ENCODE data around the gene FNIP2. TPM values are rescaled to one million over a fixed set of nuclear protein-coding genes. Genes with fewer than 3 reads are reported as not detected.

FNIP2 gene
- total and polyA plus RNA-seq, 4 donors = 8.8 to 88.7 (median 23.5) TPM

- H3K4me3 ChIP-seq (ENCODE audit: low read depth in 1 of 3, low read length in 3 of 3) = no peak overlapping the region
- no peaks in the 10 kb centered on the region for H3K36me3 ChIP-seq (ENCODE audit: control insufficient read depth in 4 of 4, insufficient read depth in 3 of 4, low read depth in 1 of 4, low read length in 3 of 4)
- no peaks in the 10 kb centered on the region for H3K4me1 ChIP-seq (ENCODE audit: control insufficient read depth in 4 of 4, insufficient read depth in 4 of 4, low read length in 3 of 4)
- H3K27me3 ChIP-seq (ENCODE audit: control insufficient read depth in 4 of 4, insufficient read depth in 4 of 4, low read length in 3 of 4) = no peaks in the 10 kb centered on the region
- TF ChIP-seq TAF1 (conservative IDR thresholded peaks at IDR 0.05) (no peak), JUND (IDR thresholded peaks at IDR 0.05) (no peak)
- H3K27ac ChIP-seq (ENCODE audit: low read depth in 1 of 2, low read length in 2 of 2) = no peak overlapping the region
- no peaks in the 10 kb centered on the region for H3K9me3 ChIP-seq (ENCODE audit: control insufficient read depth in 4 of 4, low read length in 3 of 4)
- H3K9ac ChIP-seq (ENCODE audit: low read depth in 1 of 2, low read length in 2 of 2) = no peak overlapping the region
- 96% methylated on average over 2 of the region's 2 CpGs for WGBS
- no peak for DNase-seq (ENCODE audit: low spot score)
These were observed 30.0 kb upstream of the FNIP2 start for GRCh38 chr4:158738866-158739265.

DNA sequence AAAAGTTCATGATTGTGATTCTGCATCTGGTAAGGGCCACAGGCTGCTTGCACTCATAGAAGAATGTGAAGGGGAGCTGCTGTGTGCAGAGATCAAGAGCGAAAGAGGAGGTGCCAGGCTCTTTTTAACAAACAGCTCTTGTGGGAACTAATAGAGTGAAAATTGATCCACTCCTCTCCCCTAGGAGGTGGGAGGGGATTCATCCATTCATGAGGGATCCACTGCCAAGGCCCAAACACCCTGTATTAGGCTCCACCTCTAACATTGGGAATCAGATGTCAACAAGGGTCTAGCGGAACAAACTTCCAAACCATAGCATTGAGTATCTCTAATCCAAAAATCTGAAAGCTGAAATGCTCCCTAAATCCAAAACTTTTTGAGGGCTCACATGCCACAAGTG is 29.2 kb upstream of the FNIP2 start:
- Histone ChIP-seq H3K27ac (ENCODE audit: low read depth in 1 of 2, low read length in 2 of 2) (no peak overlapping the region), H3K9me3 (ENCODE audit: control insufficient read depth in 4 of 4, low read length in 3 of 4) (no peaks in the 10 kb centered on the region), H3K4me3 (ENCODE audit: low read depth in 1 of 3, low read length in 3 of 3) (no peak overlapping the region), H3K9ac (ENCODE audit: low read depth in 1 of 2, low read length in 2 of 2) (no peak overlapping the region), H3K27me3 (ENCODE audit: control insufficient read depth in 4 of 4, insufficient read depth in 4 of 4, low read length in 3 of 4) (no peaks in the 10 kb centered on the region), H3K4me1 (ENCODE audit: control insufficient read depth in 4 of 4, insufficient read depth in 4 of 4, low read length in 3 of 4) (no peaks in the 10 kb centered on the region), H3K36me3 (ENCODE audit: control insufficient read depth in 4 of 4, insufficient read depth in 3 of 4, low read depth in 1 of 4, low read length in 3 of 4) (no peaks in the 10 kb centered on the region)
- DNase-seq (ENCODE audit: low spot score) = no peak
- 97% methylated on average over 2 of the region's 2 CpGs for WGBS
- TF ChIP-seq JUND (IDR thresholded peaks at IDR 0.05) (no peak), RAD21 (IDR thresholded peaks at IDR 0.05) (no peak), RXRA (IDR thresholded peaks at IDR 0.05) (no peak), YY1 (IDR thresholded peaks at IDR 0.05) (no peak), SP1 (IDR thresholded peaks at IDR 0.05) (no peak), HNF4A (conservative IDR thresholded peaks at IDR 0.05) (no peak), HNF4G (IDR thresholded peaks at IDR 0.05) (no peak), NR2F2 (IDR thresholded peaks at IDR 0.05) (no peak), MAX (IDR thresholded peaks at IDR 0.05) (no peak)
- TF ChIP-seq, protein P1, sequence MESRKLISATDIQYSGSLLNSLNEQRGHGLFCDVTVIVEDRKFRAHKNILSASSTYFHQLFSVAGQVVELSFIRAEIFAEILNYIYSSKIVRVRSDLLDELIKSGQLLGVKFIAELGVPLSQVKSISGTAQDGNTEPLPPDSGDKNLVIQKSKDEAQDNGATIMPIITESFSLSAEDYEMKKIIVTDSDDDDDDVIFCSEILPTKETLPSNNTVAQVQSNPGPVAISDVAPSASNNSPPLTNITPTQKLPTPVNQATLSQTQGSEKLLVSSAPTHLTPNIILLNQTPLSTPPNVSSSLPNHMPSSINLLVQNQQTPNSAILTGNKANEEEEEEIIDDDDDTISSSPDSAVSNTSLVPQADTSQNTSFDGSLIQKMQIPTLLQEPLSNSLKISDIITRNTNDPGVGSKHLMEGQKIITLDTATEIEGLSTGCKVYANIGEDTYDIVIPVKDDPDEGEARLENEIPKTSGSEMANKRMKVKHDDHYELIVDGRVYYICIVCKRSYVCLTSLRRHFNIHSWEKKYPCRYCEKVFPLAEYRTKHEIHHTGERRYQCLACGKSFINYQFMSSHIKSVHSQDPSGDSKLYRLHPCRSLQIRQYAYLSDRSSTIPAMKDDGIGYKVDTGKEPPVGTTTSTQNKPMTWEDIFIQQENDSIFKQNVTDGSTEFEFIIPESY (IDR thresholded peaks at IDR 0.05) = no peak
- TF ChIP-seq, protein P2, sequence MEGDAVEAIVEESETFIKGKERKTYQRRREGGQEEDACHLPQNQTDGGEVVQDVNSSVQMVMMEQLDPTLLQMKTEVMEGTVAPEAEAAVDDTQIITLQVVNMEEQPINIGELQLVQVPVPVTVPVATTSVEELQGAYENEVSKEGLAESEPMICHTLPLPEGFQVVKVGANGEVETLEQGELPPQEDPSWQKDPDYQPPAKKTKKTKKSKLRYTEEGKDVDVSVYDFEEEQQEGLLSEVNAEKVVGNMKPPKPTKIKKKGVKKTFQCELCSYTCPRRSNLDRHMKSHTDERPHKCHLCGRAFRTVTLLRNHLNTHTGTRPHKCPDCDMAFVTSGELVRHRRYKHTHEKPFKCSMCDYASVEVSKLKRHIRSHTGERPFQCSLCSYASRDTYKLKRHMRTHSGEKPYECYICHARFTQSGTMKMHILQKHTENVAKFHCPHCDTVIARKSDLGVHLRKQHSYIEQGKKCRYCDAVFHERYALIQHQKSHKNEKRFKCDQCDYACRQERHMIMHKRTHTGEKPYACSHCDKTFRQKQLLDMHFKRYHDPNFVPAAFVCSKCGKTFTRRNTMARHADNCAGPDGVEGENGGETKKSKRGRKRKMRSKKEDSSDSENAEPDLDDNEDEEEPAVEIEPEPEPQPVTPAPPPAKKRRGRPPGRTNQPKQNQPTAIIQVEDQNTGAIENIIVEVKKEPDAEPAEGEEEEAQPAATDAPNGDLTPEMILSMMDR (IDR thresholded peaks at IDR 0.05; ENCODE audit: low read depth, low read length, missing input control) = no peak
- TF ChIP-seq, protein P3, sequence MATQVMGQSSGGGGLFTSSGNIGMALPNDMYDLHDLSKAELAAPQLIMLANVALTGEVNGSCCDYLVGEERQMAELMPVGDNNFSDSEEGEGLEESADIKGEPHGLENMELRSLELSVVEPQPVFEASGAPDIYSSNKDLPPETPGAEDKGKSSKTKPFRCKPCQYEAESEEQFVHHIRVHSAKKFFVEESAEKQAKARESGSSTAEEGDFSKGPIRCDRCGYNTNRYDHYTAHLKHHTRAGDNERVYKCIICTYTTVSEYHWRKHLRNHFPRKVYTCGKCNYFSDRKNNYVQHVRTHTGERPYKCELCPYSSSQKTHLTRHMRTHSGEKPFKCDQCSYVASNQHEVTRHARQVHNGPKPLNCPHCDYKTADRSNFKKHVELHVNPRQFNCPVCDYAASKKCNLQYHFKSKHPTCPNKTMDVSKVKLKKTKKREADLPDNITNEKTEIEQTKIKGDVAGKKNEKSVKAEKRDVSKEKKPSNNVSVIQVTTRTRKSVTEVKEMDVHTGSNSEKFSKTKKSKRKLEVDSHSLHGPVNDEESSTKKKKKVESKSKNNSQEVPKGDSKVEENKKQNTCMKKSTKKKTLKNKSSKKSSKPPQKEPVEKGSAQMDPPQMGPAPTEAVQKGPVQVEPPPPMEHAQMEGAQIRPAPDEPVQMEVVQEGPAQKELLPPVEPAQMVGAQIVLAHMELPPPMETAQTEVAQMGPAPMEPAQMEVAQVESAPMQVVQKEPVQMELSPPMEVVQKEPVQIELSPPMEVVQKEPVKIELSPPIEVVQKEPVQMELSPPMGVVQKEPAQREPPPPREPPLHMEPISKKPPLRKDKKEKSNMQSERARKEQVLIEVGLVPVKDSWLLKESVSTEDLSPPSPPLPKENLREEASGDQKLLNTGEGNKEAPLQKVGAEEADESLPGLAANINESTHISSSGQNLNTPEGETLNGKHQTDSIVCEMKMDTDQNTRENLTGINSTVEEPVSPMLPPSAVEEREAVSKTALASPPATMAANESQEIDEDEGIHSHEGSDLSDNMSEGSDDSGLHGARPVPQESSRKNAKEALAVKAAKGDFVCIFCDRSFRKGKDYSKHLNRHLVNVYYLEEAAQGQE (IDR thresholded peaks at IDR 0.05) = no peak

Measured in liver (tissue), 9 donors.